Hepatocyte (in vitro differentiated cells): ENCODE data around the gene TNNC2.

Experiments
- CTCF ChIP-seq: fragments of 200-600 bp; sonication (generic); IDR thresholded peaks from 2 replicates; pipeline ENCODE4 v1.5.1; 2016; ENCODE audit warnings: antibody characterized with exemption, mild to moderate bottlenecking; ENCODE audit not compliant: poor library complexity
- EZH2 ChIP-seq: fragments of 200-600 bp; sonication (generic); IDR thresholded peaks from 2 replicates; pipeline ENCODE4 v1.6.1; 2016; ENCODE audit warnings: antibody characterized with exemption, mild to moderate bottlenecking, borderline replicate concordance

- TF ChIP-seq CTCF (no peak), EZH2 (no peak)
Observed at GRCh38 chr20:45841407-45842129, 14.5 kb upstream of the TNNC2 start.
